SK-N-MC (cell line): Measurements from ENCODE around the gene PACSIN2.

Experiments used
- EZH2 ChIP-seq: fragments of 200-600 bp; sonication (generic); IDR thresholded peaks from one replicate; pipeline ENCODE4 v1.6.1; 2017; ENCODE audit warnings: antibody characterized with exemption
- POLR2AphosphoS5 ChIP-seq: IDR thresholded peaks from 2 replicates; pipeline ENCODE4 v1.6.1; 2012; ENCODE audit warnings: mild to moderate bottlenecking, low read depth, low read length, borderline replicate concordance

GRCh38 chr22:42912059-42912458 lies 102.9 kb downstream of the PACSIN2 start:
- TF ChIP-seq EZH2 (no peak), POLR2AphosphoS5 (no peak)
